GM12878 (cell line): ENCODE data around the gene C2orf66. TPM values are rescaled to one million over a fixed set of nuclear protein-coding genes. Genes with fewer than 3 reads are reported as not detected.

ENCODE experiments used
- ATAC-seq: fragments of 200-7000 bp; cut with Tn5 transposase; 3 replicates; pipeline ENCODE4 v1.9.1; 2020; ENCODE audit warnings: mild to moderate bottlenecking, moderate library complexity
- BruUV-seq: library from RNA; stranded (reverse); fragments of 400-500 nt; replicated peaks from 2 replicates; lab custom pipeline; 2021; lab: Mats Ljungman, UMichigan
- CTCF ChIA-PET: fragments of 300-600 bp; sonication (Branson Sonifier 250); formaldehyde crosslinking; extraction: SDS; loops from one replicate; lab custom pipeline; 2021; ENCODE audit warnings: inconsistent platforms; lab: Yijun Ruan, JAX
- POLR2A ChIA-PET: fragments of 350-600 bp; formaldehyde crosslinking; extraction: SDS; loops from one replicate; lab custom pipeline; 2021; ENCODE audit warnings: inconsistent platforms; lab: Charles Lee
- RAD21 ChIA-PET: fragments of 300-600 bp; sonication (Branson Sonifier 250); formaldehyde crosslinking; loops from one replicate; lab custom pipeline; 2023; ENCODE audit warnings: antibody characterized with exemption; ENCODE audit not compliant: unreplicated experiment; lab: Charles Lee
- SMC1A ChIA-PET: fragments of 300-600 bp; sonication (Branson Sonifier 250); formaldehyde crosslinking; loops from one replicate; lab custom pipeline; 2023; ENCODE audit not compliant: unreplicated experiment, uncharacterized antibody; lab: Charles Lee
- DNase-seq: peaks from one replicate; pipeline ENCODE4 v3.0.0-alpha.2; 2011; ENCODE audit warnings: low read depth, low spot score
- FAIRE-seq: peaks from 3 replicates; lab custom pipeline; 2011; peaks lifted over from hg19 to GRCh38; lab: Jason Lieb, UNC
- H2AFZ ChIP-seq: 2 replicates; pipeline ENCODE4 v1.6.0; 2011; ENCODE audit warnings: low read depth, low read length, control low read depth; ENCODE audit not compliant: control insufficient read depth
- H3K27ac ChIP-seq: 2 replicates; pipeline ENCODE4 v1.5.1; 2011; ENCODE audit warnings: control low read depth; ENCODE audit not compliant: control insufficient read depth, insufficient read depth
- H3K27me3 ChIP-seq, 2 experiments: replicated peaks in 1 of 2; 2 replicates each; pipeline versions ENCODE4 v1.6.0 to v1.6.1; 2011; ENCODE audit warnings: low read length in 1 of 2; ENCODE audit not compliant: control insufficient read depth in 2 of 2, insufficient read depth in 2 of 2
- H3K36me3 ChIP-seq, 2 experiments: 2 replicates each; pipeline ENCODE4 v1.5.1; 2011; ENCODE audit warnings: low read length in 1 of 2; ENCODE audit not compliant: control insufficient read depth in 2 of 2, insufficient read depth in 2 of 2
- H3K4me1 ChIP-seq: 2 replicates; pipeline ENCODE4 v1.6.1; 2011; ENCODE audit warnings: mild to moderate bottlenecking, low read length, moderate library complexity, mixed read lengths; ENCODE audit not compliant: control insufficient read depth, insufficient read depth
- H3K4me2 ChIP-seq: 2 replicates; pipeline ENCODE4 v1.6.0; 2011; ENCODE audit warnings: control low read depth; ENCODE audit not compliant: control insufficient read depth, insufficient read depth
- H3K4me3 ChIP-seq: fragments of 200-600 bp; sonication (generic); 2 replicates; pipeline ENCODE4 v1.5.1; 2016
- H3K79me2 ChIP-seq: 2 replicates; pipeline ENCODE4 v1.6.0; 2011; ENCODE audit warnings: low read length; ENCODE audit not compliant: control insufficient read depth, insufficient read depth
- H3K9ac ChIP-seq: 2 replicates; pipeline ENCODE4 v1.8.0; 2011; ENCODE audit warnings: low read length, control low read depth, mixed read lengths; ENCODE audit not compliant: control insufficient read depth, insufficient read depth
- H3K9me3 ChIP-seq: replicated peaks from 3 replicates; pipeline ENCODE4 v1.5.1; 2011; ENCODE audit warnings: mild to moderate bottlenecking, low read length; ENCODE audit not compliant: control insufficient read depth, insufficient read depth
- H4K20me1 ChIP-seq: 2 replicates; pipeline ENCODE4 v1.6.0; 2011; ENCODE audit not compliant: control insufficient read depth, insufficient read depth
- EP300 ChIP-seq, 2 experiments: fragments of 150-350 bp in 1 of 2; IDR thresholded peaks; 2 replicates each; pipeline ENCODE4 v1.6.1; 2011 to 2012; ENCODE audit warnings: low read depth in 2 of 2, low read length in 2 of 2, borderline replicate concordance in 1 of 2, improper control_type of control experiment in 1 of 2, inconsistent platforms in 1 of 2; ENCODE audit not compliant: control insufficient read depth in 1 of 2
- HCFC1 ChIP-seq: fragments of 150-350 bp; IDR thresholded peaks from 2 replicates; pipeline ENCODE4 v1.6.1; 2014; ENCODE audit warnings: low read length
- NR2C1 ChIP-seq: fragments of 450-650 bp; IDR thresholded peaks from 2 replicates; pipeline ENCODE4 v1.6.1; 2017; ENCODE audit warnings: antibody characterized with exemption, mild to moderate bottlenecking, moderate library complexity
- NR2F1 ChIP-seq: fragments of 450-650 bp; conservative IDR thresholded peaks from 2 replicates; pipeline ENCODE4 v1.6.1; 2017; ENCODE audit warnings: mild to moderate bottlenecking
- RB1 ChIP-seq: fragments of 450-650 bp; formaldehyde crosslinking; IDR thresholded peaks from 2 replicates; pipeline ENCODE4 v1.6.1; 2017; ENCODE audit warnings: mild to moderate bottlenecking, borderline replicate concordance
- RFX5 ChIP-seq: IDR thresholded peaks from 2 replicates; pipeline ENCODE4 v1.6.1; 2011; ENCODE audit warnings: low read depth, low read length, improper control_type of control experiment
- SUZ12 ChIP-seq: fragments of 200-600 bp; sonication (generic); IDR thresholded peaks from one replicate; pipeline ENCODE4 v1.6.1; 2018; ENCODE audit warnings: antibody characterized with exemption, mild to moderate bottlenecking; ENCODE audit not compliant: unreplicated experiment
- ZNF217 ChIP-seq: fragments of 450-650 bp; IDR thresholded peaks from 2 replicates; pipeline ENCODE4 v1.6.1; 2017; ENCODE audit warnings: antibody characterized with exemption, mild to moderate bottlenecking
- WGBS: methylation state at CpG from one replicate; pipeline ENCODE4 v1.1.6; 2016; ENCODE audit warnings: low lambda C conversion rate; ENCODE audit not compliant: insufficient replicate concordance, insufficient coverage; ENCODE audit errors: missing lambda C conversion rate; 5-methylcytosine and 5-hydroxymethylcytosine counted together
- in situ Hi-C: fragments of 300-500 bp; cut with MboI; formaldehyde crosslinking; loops from 9 replicates; pipeline ENCODE4 v1.14.3; 2018; ENCODE audit warnings: mixed read lengths
- intact Hi-C: fragments of 100-400 bp; cut with micrococcal nuclease; formaldehyde crosslinking; loops from one replicate; pipeline ENCODE4 v1.14.2; 2022; ENCODE audit not compliant: unreplicated experiment
- polyA plus RNA-seq, 11 experiments: library from polyadenylated mRNA; depleted of rRNA in 4 of 11; unstranded in 6 of 11; stranded (reverse) in 5 of 11; fragments of >200 nt; fragmentation: Nextera tagmentation in 4 of 11; fragmentation: Illumina TruSeq in 1 of 11; extraction: Ambion mirVana in 4 of 11; extraction: Trizol in 1 of 11; gene quantifications; 1 replicate in 1 of 11; 2 replicates in 10 of 11; pipeline versions ENCODE4 v1.2.1 to v1.2.3, GENCODE V29; 2011 to 2016; ENCODE audit warnings: inconsistent platforms in 2 of 11, missing spikeins in 2 of 11, low read depth in 1 of 11
- total RNA-seq, 4 experiments: library from RNA; depleted of rRNA in 3 of 4; stranded (reverse); fragments of >200 nt in 3 of 4; fragmentation: Illumina TruSeq in 1 of 4; extraction: Trizol in 1 of 4; gene quantifications; 2 replicates each; pipeline versions ENCODE4 v1.2.1 to v1.2.3, GENCODE V29; 2013 to 2021
- TF ChIP-seq, protein P1 (sequence below), 3 experiments: IDR thresholded peaks in 2 of 3; conservative IDR thresholded peaks in 1 of 3; 2 replicates each; pipeline ENCODE4 v1.5.1; 2011; ENCODE audit warnings: low read depth in 3 of 3, low read length in 3 of 3, mild to moderate bottlenecking in 3 of 3, control low read depth in 2 of 3, moderate library complexity in 2 of 3, inconsistent platforms in 1 of 3, mixed read lengths in 1 of 3; ENCODE audit not compliant: control insufficient read depth in 2 of 3, insufficient read depth in 1 of 3; ENCODE audit errors: extremely low read depth in 1 of 3
- TF ChIP-seq, protein P2 (sequence below): fragments of 150-350 bp; IDR thresholded peaks from 2 replicates; pipeline ENCODE4 v1.6.1; 2016; ENCODE audit warnings: low read depth, low read length
- TF ChIP-seq, protein P3 (sequence below): fragments of 450-650 bp; IDR thresholded peaks from 2 replicates; pipeline ENCODE4 v1.6.1; 2017; ENCODE audit warnings: mild to moderate bottlenecking
- TF ChIP-seq, protein P4 (sequence below): IDR thresholded peaks from 2 replicates; pipeline ENCODE4 v1.6.1; 2011; ENCODE audit warnings: low read depth, low read length, improper control_type of control experiment, borderline replicate concordance

The C2orf66 gene
- total and polyA plus RNA-seq, 10 of the 15 experiments (the other 5 are each of a cell fraction or from before 2014, with no cell fraction given) = 0.04 to 0.10 (median 0.07) TPM; not detected in 7

- Histone ChIP-seq H3K9me3 (no peaks in the 10 kb centered on the region; the same call in 2 of the 3 replicates), H3K4me2 (no peak overlapping the region), H3K79me2 (no peaks in the 10 kb centered on the region), H3K27ac (no peak overlapping the region), H2AFZ (no peak overlapping the region), H4K20me1 (no peaks in the 10 kb centered on the region), H3K4me3 (no peak overlapping the region), H3K4me1 (no peaks in the 10 kb centered on the region), H3K27me3 (no peaks in the 10 kb centered on the region), H3K9ac (no peak overlapping the region), H3K36me3 (no peaks in the 10 kb centered on the region)
- no peak for ATAC-seq
- ChIA-PET RAD21 (no interaction called here), SMC1A (interaction anchor here (1.1 kb wide), 1 partner anchor 611 kb away, joined by 4 read pairs; no protein-coding TSS in a partner anchor), POLR2A (interaction anchor here (0.6 to 0.7 kb wide), 2 partner anchors 627 to 1454 kb away, joined by 4 to 7 read pairs; no protein-coding TSS in a partner anchor), CTCF (no interaction called here)
- BruUV-seq = no TSS peak
- WGBS = 69% methylated on average over 1 of the region's 1 CpG
- DNase-seq = no peak
- FAIRE-seq = no peak
- intact Hi-C loops = no loop called here
- in situ Hi-C loops = no loop called here
- TF ChIP-seq, protein P1, sequence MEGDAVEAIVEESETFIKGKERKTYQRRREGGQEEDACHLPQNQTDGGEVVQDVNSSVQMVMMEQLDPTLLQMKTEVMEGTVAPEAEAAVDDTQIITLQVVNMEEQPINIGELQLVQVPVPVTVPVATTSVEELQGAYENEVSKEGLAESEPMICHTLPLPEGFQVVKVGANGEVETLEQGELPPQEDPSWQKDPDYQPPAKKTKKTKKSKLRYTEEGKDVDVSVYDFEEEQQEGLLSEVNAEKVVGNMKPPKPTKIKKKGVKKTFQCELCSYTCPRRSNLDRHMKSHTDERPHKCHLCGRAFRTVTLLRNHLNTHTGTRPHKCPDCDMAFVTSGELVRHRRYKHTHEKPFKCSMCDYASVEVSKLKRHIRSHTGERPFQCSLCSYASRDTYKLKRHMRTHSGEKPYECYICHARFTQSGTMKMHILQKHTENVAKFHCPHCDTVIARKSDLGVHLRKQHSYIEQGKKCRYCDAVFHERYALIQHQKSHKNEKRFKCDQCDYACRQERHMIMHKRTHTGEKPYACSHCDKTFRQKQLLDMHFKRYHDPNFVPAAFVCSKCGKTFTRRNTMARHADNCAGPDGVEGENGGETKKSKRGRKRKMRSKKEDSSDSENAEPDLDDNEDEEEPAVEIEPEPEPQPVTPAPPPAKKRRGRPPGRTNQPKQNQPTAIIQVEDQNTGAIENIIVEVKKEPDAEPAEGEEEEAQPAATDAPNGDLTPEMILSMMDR (IDR thresholded peaks at IDR 0.05 in 2 of 3, conservative IDR thresholded peaks at IDR 0.05 in 1 of 3; ENCODE audit: control insufficient read depth in 2 of 3, extremely low read depth in 1 of 3, insufficient read depth in 1 of 3, low read depth in 3 of 3, low read length in 3 of 3) = no peak
- TF ChIP-seq HCFC1 = no peak
- TF ChIP-seq, protein P2, sequence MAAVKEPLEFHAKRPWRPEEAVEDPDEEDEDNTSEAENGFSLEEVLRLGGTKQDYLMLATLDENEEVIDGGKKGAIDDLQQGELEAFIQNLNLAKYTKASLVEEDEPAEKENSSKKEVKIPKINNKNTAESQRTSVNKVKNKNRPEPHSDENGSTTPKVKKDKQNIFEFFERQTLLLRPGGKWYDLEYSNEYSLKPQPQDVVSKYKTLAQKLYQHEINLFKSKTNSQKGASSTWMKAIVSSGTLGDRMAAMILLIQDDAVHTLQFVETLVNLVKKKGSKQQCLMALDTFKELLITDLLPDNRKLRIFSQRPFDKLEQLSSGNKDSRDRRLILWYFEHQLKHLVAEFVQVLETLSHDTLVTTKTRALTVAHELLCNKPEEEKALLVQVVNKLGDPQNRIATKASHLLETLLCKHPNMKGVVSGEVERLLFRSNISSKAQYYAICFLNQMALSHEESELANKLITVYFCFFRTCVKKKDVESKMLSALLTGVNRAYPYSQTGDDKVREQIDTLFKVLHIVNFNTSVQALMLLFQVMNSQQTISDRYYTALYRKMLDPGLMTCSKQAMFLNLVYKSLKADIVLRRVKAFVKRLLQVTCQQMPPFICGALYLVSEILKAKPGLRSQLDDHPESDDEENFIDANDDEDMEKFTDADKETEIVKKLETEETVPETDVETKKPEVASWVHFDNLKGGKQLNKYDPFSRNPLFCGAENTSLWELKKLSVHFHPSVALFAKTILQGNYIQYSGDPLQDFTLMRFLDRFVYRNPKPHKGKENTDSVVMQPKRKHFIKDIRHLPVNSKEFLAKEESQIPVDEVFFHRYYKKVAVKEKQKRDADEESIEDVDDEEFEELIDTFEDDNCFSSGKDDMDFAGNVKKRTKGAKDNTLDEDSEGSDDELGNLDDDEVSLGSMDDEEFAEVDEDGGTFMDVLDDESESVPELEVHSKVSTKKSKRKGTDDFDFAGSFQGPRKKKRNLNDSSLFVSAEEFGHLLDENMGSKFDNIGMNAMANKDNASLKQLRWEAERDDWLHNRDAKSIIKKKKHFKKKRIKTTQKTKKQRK = no peak
- TF ChIP-seq, protein P3, sequence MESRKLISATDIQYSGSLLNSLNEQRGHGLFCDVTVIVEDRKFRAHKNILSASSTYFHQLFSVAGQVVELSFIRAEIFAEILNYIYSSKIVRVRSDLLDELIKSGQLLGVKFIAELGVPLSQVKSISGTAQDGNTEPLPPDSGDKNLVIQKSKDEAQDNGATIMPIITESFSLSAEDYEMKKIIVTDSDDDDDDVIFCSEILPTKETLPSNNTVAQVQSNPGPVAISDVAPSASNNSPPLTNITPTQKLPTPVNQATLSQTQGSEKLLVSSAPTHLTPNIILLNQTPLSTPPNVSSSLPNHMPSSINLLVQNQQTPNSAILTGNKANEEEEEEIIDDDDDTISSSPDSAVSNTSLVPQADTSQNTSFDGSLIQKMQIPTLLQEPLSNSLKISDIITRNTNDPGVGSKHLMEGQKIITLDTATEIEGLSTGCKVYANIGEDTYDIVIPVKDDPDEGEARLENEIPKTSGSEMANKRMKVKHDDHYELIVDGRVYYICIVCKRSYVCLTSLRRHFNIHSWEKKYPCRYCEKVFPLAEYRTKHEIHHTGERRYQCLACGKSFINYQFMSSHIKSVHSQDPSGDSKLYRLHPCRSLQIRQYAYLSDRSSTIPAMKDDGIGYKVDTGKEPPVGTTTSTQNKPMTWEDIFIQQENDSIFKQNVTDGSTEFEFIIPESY = no peak
- TF ChIP-seq ZNF217 = no peak
- TF ChIP-seq NR2F1 = no peak
- no peak for TF ChIP-seq SUZ12
- TF ChIP-seq RFX5 = no peak
- TF ChIP-seq RB1 = no peak
- TF ChIP-seq EP300 (IDR thresholded peaks at IDR 0.05; ENCODE audit: borderline replicate concordance in 1 of 2, control insufficient read depth in 1 of 2, low read depth in 2 of 2, low read length in 2 of 2) = no peak
- no peak for TF ChIP-seq NR2C1
- TF ChIP-seq, protein P4, sequence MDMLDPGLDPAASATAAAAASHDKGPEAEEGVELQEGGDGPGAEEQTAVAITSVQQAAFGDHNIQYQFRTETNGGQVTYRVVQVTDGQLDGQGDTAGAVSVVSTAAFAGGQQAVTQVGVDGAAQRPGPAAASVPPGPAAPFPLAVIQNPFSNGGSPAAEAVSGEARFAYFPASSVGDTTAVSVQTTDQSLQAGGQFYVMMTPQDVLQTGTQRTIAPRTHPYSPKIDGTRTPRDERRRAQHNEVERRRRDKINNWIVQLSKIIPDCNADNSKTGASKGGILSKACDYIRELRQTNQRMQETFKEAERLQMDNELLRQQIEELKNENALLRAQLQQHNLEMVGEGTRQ = no peak
Measured at GRCh38 chr2:196821195-196821594, 12.0 kb upstream of the C2orf66 start.
